ENCODE data around the gene PARD6A.
"Not testable (repeated sequence)": the region's sequence is repeated elsewhere in the genome, so short reads cannot be mapped to it uniquely, and the experiment has no call there.

PARD6A gene

DNA sequence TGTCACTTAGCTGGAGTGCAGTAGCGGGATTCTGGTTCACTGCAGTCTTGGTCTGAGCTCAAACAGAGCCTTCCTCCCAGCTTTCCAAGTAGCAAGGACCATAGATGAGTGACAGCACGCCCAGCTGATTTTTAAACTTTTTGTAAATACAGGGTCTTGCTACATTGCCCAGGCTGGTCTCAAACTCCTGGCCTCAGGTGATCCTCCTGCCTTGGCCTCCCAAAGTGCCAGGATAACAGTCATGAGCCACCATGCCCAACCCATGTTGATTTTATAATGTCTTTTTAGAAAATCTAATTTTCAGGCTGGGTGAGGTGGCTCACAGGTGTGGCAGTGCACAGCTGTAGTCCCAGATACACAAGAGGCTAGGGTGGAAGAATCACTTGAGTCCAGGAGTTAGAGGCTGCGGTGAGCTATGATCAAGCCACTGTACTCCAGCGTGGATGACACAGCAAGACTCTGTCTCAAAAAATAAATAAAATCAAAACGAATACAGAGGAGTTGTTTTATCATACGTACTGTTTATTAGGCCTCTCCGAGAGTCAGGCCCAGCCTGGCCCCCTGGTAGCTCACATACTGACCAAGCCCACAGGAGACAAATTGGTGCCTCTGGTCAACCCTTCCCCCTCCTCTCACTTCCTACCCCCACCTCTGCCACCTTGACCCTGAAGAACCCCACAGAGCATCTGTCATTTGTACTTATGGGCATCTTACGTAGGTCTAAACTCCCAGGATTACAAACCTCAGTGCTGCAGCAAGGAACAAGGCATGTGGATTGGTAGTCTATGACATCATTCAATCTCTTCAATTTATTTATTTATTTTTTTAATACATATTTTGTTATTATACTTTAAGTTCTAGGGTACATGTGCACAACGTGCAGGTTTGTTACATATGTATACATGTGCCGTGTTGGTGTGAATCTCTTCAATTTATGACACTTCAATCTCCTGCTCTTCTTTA, 19.5 kb downstream of the PARD6A start:
- Histone ChIP-seq H3F3A (ENCODE audit: low read depth) (no peaks in the 10 kb centered on the region), H3K4me2 (ENCODE audit: low read depth, low read length, poor library complexity, severe bottlenecking) (no peak overlapping the region), H3K27me3 (ENCODE audit: insufficient read depth, low read length, poor library complexity, severe bottlenecking) (no peaks in the 10 kb centered on the region), H3K79me2 (ENCODE audit: insufficient read depth, low read length) (no peaks in the 10 kb centered on the region), H3K4me1 (ENCODE audit: insufficient read depth, low read length, poor library complexity, severe bottlenecking) (no peaks in the 10 kb centered on the region), H3K4me3 (ENCODE audit: low read length, poor library complexity, severe bottlenecking) (no peak overlapping the region), H3K9me2 (replicated peaks; ENCODE audit: low read depth, low read length) (no peaks in the 10 kb centered on the region), H3K36me3 (ENCODE audit: insufficient read depth, low read length) (peaks cover 29% of the 10 kb centered on the region; the same call in 1 of the 2 replicates), H2AFZ (ENCODE audit: low read length) (no peak overlapping the region), H3K9me3 (ENCODE audit: insufficient read depth, low read depth, low read length) (no peaks in the 10 kb centered on the region), H3K9ac (ENCODE audit: low read depth, low read length, poor library complexity, severe bottlenecking) (no peak overlapping the region), H4K20me1 (ENCODE audit: insufficient read depth, low read length, poor library complexity, severe bottlenecking) (no peaks in the 10 kb centered on the region)
- TF ChIP-seq, protein P1, sequence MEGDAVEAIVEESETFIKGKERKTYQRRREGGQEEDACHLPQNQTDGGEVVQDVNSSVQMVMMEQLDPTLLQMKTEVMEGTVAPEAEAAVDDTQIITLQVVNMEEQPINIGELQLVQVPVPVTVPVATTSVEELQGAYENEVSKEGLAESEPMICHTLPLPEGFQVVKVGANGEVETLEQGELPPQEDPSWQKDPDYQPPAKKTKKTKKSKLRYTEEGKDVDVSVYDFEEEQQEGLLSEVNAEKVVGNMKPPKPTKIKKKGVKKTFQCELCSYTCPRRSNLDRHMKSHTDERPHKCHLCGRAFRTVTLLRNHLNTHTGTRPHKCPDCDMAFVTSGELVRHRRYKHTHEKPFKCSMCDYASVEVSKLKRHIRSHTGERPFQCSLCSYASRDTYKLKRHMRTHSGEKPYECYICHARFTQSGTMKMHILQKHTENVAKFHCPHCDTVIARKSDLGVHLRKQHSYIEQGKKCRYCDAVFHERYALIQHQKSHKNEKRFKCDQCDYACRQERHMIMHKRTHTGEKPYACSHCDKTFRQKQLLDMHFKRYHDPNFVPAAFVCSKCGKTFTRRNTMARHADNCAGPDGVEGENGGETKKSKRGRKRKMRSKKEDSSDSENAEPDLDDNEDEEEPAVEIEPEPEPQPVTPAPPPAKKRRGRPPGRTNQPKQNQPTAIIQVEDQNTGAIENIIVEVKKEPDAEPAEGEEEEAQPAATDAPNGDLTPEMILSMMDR (conservative IDR thresholded peaks at IDR 0.05; ENCODE audit: low read length), result no peak
- no peak for TF ChIP-seq EZH2phosphoT487 (IDR thresholded peaks at IDR 0.05; ENCODE audit: borderline replicate concordance)

DNA sequence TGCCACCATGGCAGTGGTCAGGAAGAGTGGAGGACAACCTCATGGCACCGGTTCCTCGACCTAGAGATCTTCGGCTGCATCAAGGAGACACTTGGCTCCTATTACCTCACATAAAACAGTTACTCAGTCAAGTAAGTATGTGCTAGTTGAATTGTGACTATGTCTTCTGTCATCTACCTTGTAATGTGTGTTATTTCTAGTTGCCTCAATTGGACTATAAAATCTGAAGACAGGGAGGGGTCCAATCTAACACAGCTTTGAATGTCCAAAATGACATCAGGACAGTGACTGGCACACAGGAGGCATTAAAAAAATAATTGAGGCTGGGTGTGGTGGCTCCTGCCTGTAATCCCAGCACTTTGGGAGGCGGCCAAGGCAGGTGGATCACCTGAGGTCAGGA, 23.0 kb downstream of the PARD6A start:
- H3K9me3 ChIP-seq (ENCODE audit: insufficient read depth, low read depth, low read length), result no peaks in the 10 kb centered on the region
- no peaks in the 10 kb centered on the region for H4K20me1 ChIP-seq (ENCODE audit: insufficient read depth, low read length, poor library complexity, severe bottlenecking)
- H3K4me3 ChIP-seq (ENCODE audit: low read length, poor library complexity, severe bottlenecking), result no peak overlapping the region
- H3F3A ChIP-seq (ENCODE audit: low read depth), result no peaks in the 10 kb centered on the region
- no peak overlapping the region for H3K9ac ChIP-seq (ENCODE audit: low read depth, low read length, poor library complexity, severe bottlenecking)
- no peaks in the 10 kb centered on the region for H3K79me2 ChIP-seq (ENCODE audit: insufficient read depth, low read length)
- H3K36me3 ChIP-seq (ENCODE audit: insufficient read depth, low read length), result peaks cover 33% of the 10 kb centered on the region; the same call in 1 of the 2 replicates
- H3K9me2 ChIP-seq (replicated peaks; ENCODE audit: low read depth, low read length), result no peaks in the 10 kb centered on the region
- no peak overlapping the region for H3K4me2 ChIP-seq (ENCODE audit: low read depth, low read length, poor library complexity, severe bottlenecking)
- H3K4me1 ChIP-seq (ENCODE audit: insufficient read depth, low read length, poor library complexity, severe bottlenecking), result no peaks in the 10 kb centered on the region
- no peak for TF ChIP-seq EZH2phosphoT487 (IDR thresholded peaks at IDR 0.05; ENCODE audit: borderline replicate concordance)
- TF ChIP-seq, protein P1 (conservative IDR thresholded peaks at IDR 0.05; ENCODE audit: low read length), result no peak
- H3K27me3 ChIP-seq (ENCODE audit: insufficient read depth, low read length, poor library complexity, severe bottlenecking), result no peaks in the 10 kb centered on the region
- H2AFZ ChIP-seq (ENCODE audit: low read length), result no peak overlapping the region

DNA sequence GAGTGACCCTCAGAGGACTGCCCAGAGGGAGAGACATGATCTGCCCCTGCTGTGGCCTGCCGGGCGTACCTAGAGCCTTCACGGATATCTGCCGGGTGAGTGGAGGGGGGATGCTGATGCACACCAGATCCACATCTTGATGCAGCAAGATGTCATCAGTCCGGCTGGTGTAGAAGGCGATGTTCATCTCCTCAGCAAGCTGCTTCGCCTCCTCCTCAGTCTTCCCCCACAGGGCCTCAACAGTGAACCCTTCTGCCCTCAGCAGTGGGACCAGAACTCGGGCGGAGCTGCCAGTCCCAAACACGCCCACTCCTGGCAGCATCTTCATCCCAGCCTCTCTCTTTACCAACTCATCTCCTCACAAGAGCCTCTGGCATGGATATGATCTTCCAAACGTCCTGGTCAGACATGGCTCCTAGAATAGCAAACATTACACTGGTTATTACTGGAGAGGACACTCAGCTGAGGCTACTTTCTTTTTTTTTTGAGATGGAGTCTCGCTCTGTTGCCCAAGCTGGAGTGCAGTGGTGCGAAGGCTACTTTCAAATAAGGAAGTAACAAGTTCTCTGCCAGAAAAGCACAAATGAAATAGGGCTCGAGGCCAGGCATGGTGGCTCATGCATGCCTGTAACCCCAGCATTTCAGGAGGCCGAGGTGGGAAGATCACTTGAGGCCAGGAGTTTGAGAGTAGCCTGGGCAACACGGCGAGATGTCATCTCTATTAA, 24.8 kb downstream of the PARD6A start:
- H3K9me3 ChIP-seq (ENCODE audit: insufficient read depth, low read depth, low read length), result no peaks in the 10 kb centered on the region
- H3K36me3 ChIP-seq (ENCODE audit: insufficient read depth, low read length), result peaks cover 38% of the 10 kb centered on the region
- H3F3A ChIP-seq (ENCODE audit: low read depth), result no peaks in the 10 kb centered on the region
- no peaks in the 10 kb centered on the region for H3K9me2 ChIP-seq (replicated peaks; ENCODE audit: low read depth, low read length)
- no peak overlapping the region for H3K9ac ChIP-seq (ENCODE audit: low read depth, low read length, poor library complexity, severe bottlenecking)
- no peaks in the 10 kb centered on the region for H3K27me3 ChIP-seq (ENCODE audit: insufficient read depth, low read length, poor library complexity, severe bottlenecking)
- no peak overlapping the region for H3K4me2 ChIP-seq (ENCODE audit: low read depth, low read length, poor library complexity, severe bottlenecking)
- no peaks in the 10 kb centered on the region for H4K20me1 ChIP-seq (ENCODE audit: insufficient read depth, low read length, poor library complexity, severe bottlenecking)
- H3K4me3 ChIP-seq (ENCODE audit: low read length, poor library complexity, severe bottlenecking), result no peak overlapping the region
- H3K79me2 ChIP-seq (ENCODE audit: insufficient read depth, low read length), result no peaks in the 10 kb centered on the region
- TF ChIP-seq EZH2phosphoT487 (IDR thresholded peaks at IDR 0.05; ENCODE audit: borderline replicate concordance), result no peak
- TF ChIP-seq, protein P1 (conservative IDR thresholded peaks at IDR 0.05; ENCODE audit: low read length), result no peak
- H2AFZ ChIP-seq (ENCODE audit: low read length), result no peak overlapping the region
- no peaks in the 10 kb centered on the region for H3K4me1 ChIP-seq (ENCODE audit: insufficient read depth, low read length, poor library complexity, severe bottlenecking)

DNA sequence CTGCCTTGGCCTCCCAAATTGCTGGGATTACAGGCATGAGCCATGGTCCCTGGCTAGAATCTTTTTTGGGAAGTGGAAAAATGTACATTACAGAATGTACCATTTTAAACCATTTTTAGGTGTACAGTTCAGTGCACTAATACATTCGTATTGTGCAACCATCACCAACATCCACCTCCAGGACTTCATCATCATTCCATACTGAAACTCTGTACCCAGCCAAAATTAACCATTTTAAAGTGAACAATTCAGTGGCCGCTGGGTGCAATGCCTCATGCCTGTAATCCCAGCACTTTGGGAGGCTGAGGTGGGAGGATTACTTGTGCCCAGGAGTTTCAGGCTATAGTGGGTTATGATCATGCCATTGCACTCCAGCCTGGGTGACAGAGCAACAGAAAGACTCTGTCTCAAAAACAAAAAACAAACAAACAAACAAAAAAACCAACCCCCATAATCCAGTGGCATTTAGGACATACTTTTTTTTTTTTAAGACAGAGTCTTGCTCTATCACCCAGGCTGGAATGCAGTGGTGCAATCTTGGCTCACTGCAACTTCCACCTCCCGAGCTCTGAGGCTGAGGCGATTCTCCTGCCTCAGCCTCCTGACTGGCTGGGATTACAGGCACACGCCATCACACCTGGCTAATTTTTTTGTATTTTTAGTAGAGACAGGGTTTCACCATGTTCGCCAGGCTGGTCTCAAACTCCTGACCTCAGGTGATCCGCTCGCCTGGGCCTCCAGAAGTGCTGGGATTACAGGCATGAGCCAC, 32.9 kb downstream of the PARD6A start:
- H3K9me2 ChIP-seq (replicated peaks; ENCODE audit: low read depth, low read length); H3K4me1 ChIP-seq (ENCODE audit: insufficient read depth, low read length, poor library complexity, severe bottlenecking); H3K4me2 ChIP-seq (ENCODE audit: low read depth, low read length, poor library complexity, severe bottlenecking); H3F3A ChIP-seq (ENCODE audit: low read depth); H2AFZ ChIP-seq (ENCODE audit: low read length); H3K4me3 ChIP-seq (ENCODE audit: low read length, poor library complexity, severe bottlenecking); H3K9me3 ChIP-seq (ENCODE audit: insufficient read depth, low read depth, low read length); H3K9ac ChIP-seq (ENCODE audit: low read depth, low read length, poor library complexity, severe bottlenecking); H4K20me1 ChIP-seq (ENCODE audit: insufficient read depth, low read length, poor library complexity, severe bottlenecking); H3K27me3 ChIP-seq (ENCODE audit: insufficient read depth, low read length, poor library complexity, severe bottlenecking): not testable (repeated sequence)
- peaks cover 13% of the 10 kb centered on the region for H3K36me3 ChIP-seq (ENCODE audit: insufficient read depth, low read length)
- peaks cover 24% of the 10 kb centered on the region for H3K79me2 ChIP-seq (ENCODE audit: insufficient read depth, low read length)

Measured in Loucy (cell line).